T-cell (primary cell): ENCODE results near the gene RORB. TPM values are rescaled to one million over a fixed set of nuclear protein-coding genes. Genes with fewer than 3 reads are reported as not detected.

Source experiments
- ATAC-seq, 4 experiments: fragments of 200-7000 bp in 3 of 4; fragments of 150-1000 bp in 1 of 4; cut with Tn5 transposase; replicated peaks in 1 of 4; 1 replicate in 3 of 4; 2 replicates in 1 of 4; pipeline ENCODE4 v1.10.0; 2021; ENCODE audit warnings: moderate library complexity in 3 of 4, mild to moderate bottlenecking in 2 of 4, moderate number of reproducible peaks in 1 of 4
- CTCF ChIA-PET, 2 donors: fragments of 300-600 bp; sonication (Branson Sonifier 250); formaldehyde crosslinking; loops; one replicate each; lab custom pipeline; 2022; ENCODE audit warnings: antibody characterized with exemption in 2 of 2; lab: Charles Lee
- POLR2A ChIA-PET, 2 donors: fragments of 300-600 bp; sonication (Branson Sonifier 250); formaldehyde crosslinking; loops; one replicate each; lab custom pipeline; 2022; ENCODE audit warnings: antibody characterized with exemption in 2 of 2; lab: Charles Lee
- DNase-seq, 35 experiments: peaks; one replicate each; pipeline versions ENCODE4 v3.0.0 to v3.0.0-alpha.2; 2013 to 2023
- H3K27ac ChIP-seq: one replicate; pipeline ENCODE4 v1.5.1; 2013; ENCODE audit warnings: low read length
- H3K27me3 ChIP-seq, 2 experiments: replicated peaks in 1 of 2; 1 replicate in 1 of 2; 2 replicates in 1 of 2; pipeline versions ENCODE4 v1.6.1 to v1.7.0; 2013; ENCODE audit warnings: low read length in 1 of 2, mixed read lengths in 1 of 2; ENCODE audit not compliant: control insufficient read depth in 2 of 2, insufficient read depth in 2 of 2; ENCODE audit errors: extremely low read depth in 1 of 2
- H3K36me3 ChIP-seq, 2 donors: 1 replicate in 1 of 2; 2 replicates in 1 of 2; pipeline versions ENCODE4 v1.6.1 to v1.7.0; 2013; ENCODE audit warnings: low read length in 1 of 2; ENCODE audit not compliant: control insufficient read depth in 2 of 2, insufficient read depth in 1 of 2; ENCODE audit errors: extremely low read depth in 1 of 2
- H3K4me1 ChIP-seq, 2 experiments: 1 replicate in 1 of 2; 2 replicates in 1 of 2; pipeline versions ENCODE4 v1.6.1 to v1.7.0; 2013; ENCODE audit warnings: low read length in 2 of 2, mixed read lengths in 1 of 2; ENCODE audit not compliant: insufficient read depth in 2 of 2, control insufficient read depth in 1 of 2; ENCODE audit errors: extremely low read depth in 1 of 2
- H3K4me3 ChIP-seq, 2 donors: 1 replicate in 1 of 2; 2 replicates in 1 of 2; pipeline versions ENCODE4 v1.5.1 to v1.7.0; 2013; ENCODE audit warnings: mild to moderate bottlenecking in 2 of 2, low read length in 1 of 2, moderate library complexity in 1 of 2; ENCODE audit not compliant: control insufficient read depth in 1 of 2; ENCODE audit errors: extremely low read depth in 1 of 2
- H3K9me3 ChIP-seq: 2 replicates; pipeline ENCODE4 v1.7.0; 2013
- H3K27ac Mint-ChIP-seq, 2 donors: one replicate each; pipeline ENCODE4 v1.8.0; 2020 to 2021; ENCODE audit warnings: mild to moderate bottlenecking in 2 of 2, mixed read lengths in 2 of 2
- H3K27me3 Mint-ChIP-seq, 2 donors: one replicate each; pipeline ENCODE4 v1.8.0; 2021 to 2022; ENCODE audit warnings: mixed read lengths in 2 of 2
- H3K36me3 Mint-ChIP-seq: one replicate; pipeline ENCODE4 v1.8.0; 2021; ENCODE audit warnings: mixed read lengths
- H3K4me1 Mint-ChIP-seq, 3 donors: one replicate each; pipeline ENCODE4 v1.8.0; 2020 to 2022; ENCODE audit warnings: mixed read lengths in 3 of 3, mild to moderate bottlenecking in 1 of 3
- H3K4me3 Mint-ChIP-seq, 3 donors: one replicate each; pipeline ENCODE4 v1.8.0; 2020 to 2022; ENCODE audit warnings: mild to moderate bottlenecking in 3 of 3, mixed read lengths in 3 of 3, moderate library complexity in 3 of 3
- H3K9me3 Mint-ChIP-seq, 3 donors: one replicate each; pipeline ENCODE4 v1.8.0; 2020 to 2022; ENCODE audit warnings: mixed read lengths in 3 of 3
- whole genome bisulfite sequencing: methylation state at CpG from one replicate; pipeline ENCODE4 v1.1.5; 2013; ENCODE audit warnings: missing lambda C conversion rate; ENCODE audit not compliant: insufficient coverage; 5-methylcytosine and 5-hydroxymethylcytosine counted together
- total RNA-seq, 35 experiments: library from RNA in 6 of 35; stranded (reverse) in 6 of 35; fragments of 120-200 nt in 1 of 35; gene quantifications; one replicate each; pipeline versions ENCODE4 v1.2.1 to v1.2.4 and lab custom pipeline; 2013 to 2026

Gene RORB
- total RNA-seq, 5 donors from 2014 or later (not counting 1 experiment from before 2014, with no cell fraction given), result 0.03 TPM; not detected in 4

GRCh38 chr9:74503666-74504065, 6.5 kb downstream of the RORB start:
- peaks cover 17 to 24% of the 10 kb centered on the region in 2 experiments for H3K27me3 ChIP-seq
- Mint-ChIP-seq H3K36me3 (no peaks in the 10 kb centered on the region), H3K4me3 (no peak overlapping the region), H3K27ac (no peak overlapping the region), H3K27me3 (peaks cover 23 to 27% of the 10 kb centered on the region in 2 donors), H3K4me1 (peaks cover 11 to 19% (median 12%) of the 10 kb centered on the region in 3 donors), H3K9me3 (no peaks in the 10 kb centered on the region)
- ChIA-PET POLR2A (no interaction called here), CTCF (no interaction called here)
- no peak overlapping the region for H3K27ac ChIP-seq
- H3K9me3 ChIP-seq, result no peaks in the 10 kb centered on the region
- H3K36me3 ChIP-seq, result no peaks in the 10 kb centered on the region
- ATAC-seq, result no peak
- DNase-seq, result no peak
- peaks cover 9 to 21% of the 10 kb centered on the region in 2 experiments for H3K4me1 ChIP-seq
- no peak overlapping the region for H3K4me3 ChIP-seq
- no CpG with 5 or more reads among the region's 3 CpGs for WGBS

GRCh38 chr9:74511333-74511732, 14.2 kb downstream of the RORB start:
- CTCF ChIA-PET, result no interaction called here
- no CpG with 5 or more reads among the region's 2 CpGs for WGBS
- no peak overlapping the region for H3K4me3 Mint-ChIP-seq
- H3K9me3 Mint-ChIP-seq, result no peaks in the 10 kb centered on the region
- no peak for ATAC-seq
- H3K9me3 ChIP-seq, result no peaks in the 10 kb centered on the region
- peaks cover 0 to 2% of the 10 kb centered on the region in 2 experiments for H3K27me3 ChIP-seq
- no peaks in the 10 kb centered on the region for H3K4me1 ChIP-seq
- no peaks in the 10 kb centered on the region for H3K36me3 Mint-ChIP-seq
- H3K27ac Mint-ChIP-seq, result no peak overlapping the region
- no peak overlapping the region for H3K27ac ChIP-seq
- no peak overlapping the region for H3K4me3 ChIP-seq
- no peaks in the 10 kb centered on the region for H3K4me1 Mint-ChIP-seq
- no peak for DNase-seq
- POLR2A ChIA-PET, result no interaction called here
- H3K36me3 ChIP-seq, result no peaks in the 10 kb centered on the region
- peaks cover 1 to 4% of the 10 kb centered on the region in 2 donors for H3K27me3 Mint-ChIP-seq

- POLR2A ChIA-PET, result no interaction called here
These were observed 15.3 kb downstream of the RORB start for GRCh38 chr9:74512416-74512815.

GRCh38 chr9:74513221-74513620, 16.1 kb downstream of the RORB start:
- Mint-ChIP-seq H3K4me1 (no peaks in the 10 kb centered on the region), H3K9me3 (no peaks in the 10 kb centered on the region), H3K27me3 (peaks cover 1 to 4% of the 10 kb centered on the region in 2 donors), H3K36me3 (no peaks in the 10 kb centered on the region), H3K27ac (no peak overlapping the region), H3K4me3 (no peak overlapping the region)
- Histone ChIP-seq H3K36me3 (no peaks in the 10 kb centered on the region), H3K4me1 (no peaks in the 10 kb centered on the region), H3K4me3 (no peak overlapping the region), H3K27ac (no peak overlapping the region), H3K27me3 (peaks cover 0 to 2% of the 10 kb centered on the region in 2 experiments), H3K9me3 (no peaks in the 10 kb centered on the region)
- ATAC-seq, result no peak
- no CpG with 5 or more reads among the region's 4 CpGs for WGBS
- ChIA-PET POLR2A (no interaction called here), CTCF (no interaction called here)
- DNase-seq, result no peak

More at GRCh38 chr9:74512416-74512815, 15.3 kb downstream of the RORB start:
- no peaks in the 10 kb centered on the region for H3K4me1 Mint-ChIP-seq
- H3K27me3 Mint-ChIP-seq, result peaks cover 1 to 4% of the 10 kb centered on the region in 2 donors
- H3K4me1 ChIP-seq, result no peaks in the 10 kb centered on the region
- CTCF ChIA-PET, result no interaction called here
- H3K9me3 ChIP-seq, result no peaks in the 10 kb centered on the region
- no peak for DNase-seq
- no peak overlapping the region for H3K4me3 Mint-ChIP-seq
- H3K36me3 Mint-ChIP-seq, result no peaks in the 10 kb centered on the region
- no peak for ATAC-seq
- H3K27ac ChIP-seq, result no peak overlapping the region
- no CpG with 5 or more reads among the region's 1 CpG for WGBS
- H3K27me3 ChIP-seq, result peaks cover 0 to 2% of the 10 kb centered on the region in 2 experiments
- H3K4me3 ChIP-seq, result no peak overlapping the region
- H3K36me3 ChIP-seq, result no peaks in the 10 kb centered on the region
- H3K27ac Mint-ChIP-seq, result no peak overlapping the region
- no peaks in the 10 kb centered on the region for H3K9me3 Mint-ChIP-seq

- H3K4me1 Mint-ChIP-seq, result no peaks in the 10 kb centered on the region
- DNase-seq, result no peak
- ATAC-seq, result no peak
- ChIA-PET CTCF (no interaction called here), POLR2A (no interaction called here)
- H3K36me3 Mint-ChIP-seq, result no peaks in the 10 kb centered on the region
- peaks cover 1 to 9% of the 10 kb centered on the region in 2 donors for H3K27me3 Mint-ChIP-seq
- no peak overlapping the region for H3K27ac Mint-ChIP-seq
- no peaks in the 10 kb centered on the region for H3K9me3 Mint-ChIP-seq
- Histone ChIP-seq H3K9me3 (no peaks in the 10 kb centered on the region), H3K4me3 (no peak overlapping the region), H3K36me3 (no peaks in the 10 kb centered on the region), H3K4me1 (no peaks in the 10 kb centered on the region), H3K27ac (no peak overlapping the region), H3K27me3 (no peaks in the 10 kb centered on the region)
- no peak overlapping the region for H3K4me3 Mint-ChIP-seq
- WGBS, result 69% methylated on average over 2 of the region's 4 CpGs
These were observed 20.1 kb downstream of the RORB start for GRCh38 chr9:74517188-74517587.

GRCh38 chr9:74519419-74519818, 22.3 kb downstream of the RORB start:
- ATAC-seq (no peak), DNase-seq (no peak)
- no peaks in the 10 kb centered on the region for H3K4me1 Mint-ChIP-seq
- no peaks in the 10 kb centered on the region for H3K36me3 Mint-ChIP-seq
- H3K27ac Mint-ChIP-seq, result no peak overlapping the region
- no peak overlapping the region for H3K4me3 ChIP-seq
- no peaks in the 10 kb centered on the region for H3K27me3 ChIP-seq
- WGBS, result 100% methylated on average over 1 of the region's 9 CpGs
- H3K9me3 ChIP-seq, result no peaks in the 10 kb centered on the region
- CTCF ChIA-PET, result no interaction called here
- no peaks in the 10 kb centered on the region for H3K4me1 ChIP-seq
- peaks cover 1 to 7% of the 10 kb centered on the region in 2 donors for H3K27me3 Mint-ChIP-seq
- H3K36me3 ChIP-seq, result no peaks in the 10 kb centered on the region
- H3K9me3 Mint-ChIP-seq, result no peaks in the 10 kb centered on the region
- POLR2A ChIA-PET, result no interaction called here
- H3K4me3 Mint-ChIP-seq, result no peak overlapping the region
- no peak overlapping the region for H3K27ac ChIP-seq

GRCh38 chr9:74521009-74521408, 23.9 kb downstream of the RORB start:
- Mint-ChIP-seq H3K27ac (no peak overlapping the region), H3K27me3 (peaks cover 0 to 7% of the 10 kb centered on the region in 2 donors), H3K9me3 (no peaks in the 10 kb centered on the region), H3K36me3 (no peaks in the 10 kb centered on the region), H3K4me3 (no peak overlapping the region), H3K4me1 (no peaks in the 10 kb centered on the region)
- no peaks in the 10 kb centered on the region for H3K4me1 ChIP-seq
- no peak for ATAC-seq
- POLR2A ChIA-PET, result no interaction called here
- H3K27ac ChIP-seq, result no peak overlapping the region
- CTCF ChIA-PET, result no interaction called here
- no CpG with 5 or more reads among the region's 1 CpG for WGBS
- H3K4me3 ChIP-seq, result no peak overlapping the region
- H3K27me3 ChIP-seq, result no peaks in the 10 kb centered on the region
- H3K9me3 ChIP-seq, result no peaks in the 10 kb centered on the region
- H3K36me3 ChIP-seq, result no peaks in the 10 kb centered on the region
- no peak for DNase-seq
